OCI-LY3 (cell line): Measurements from ENCODE around the gene WHAMM.

ENCODE experiments used
- EZH2phosphoT487 ChIP-seq: fragments of 200-600 bp; shearing (Covaris generic); IDR thresholded peaks from 2 replicates; pipeline ENCODE4 v1.6.1; 2018; ENCODE audit warnings: antibody characterized with exemption, mixed run types, low read depth
- TF ChIP-seq, protein P1 (sequence below): fragments of 200-600, 300-600 bp; sonication (generic); IDR thresholded peaks from 2 replicates; pipeline ENCODE4 v1.5.1; 2014; ENCODE audit warnings: antibody characterized with exemption, low read length, low read depth

DNA sequence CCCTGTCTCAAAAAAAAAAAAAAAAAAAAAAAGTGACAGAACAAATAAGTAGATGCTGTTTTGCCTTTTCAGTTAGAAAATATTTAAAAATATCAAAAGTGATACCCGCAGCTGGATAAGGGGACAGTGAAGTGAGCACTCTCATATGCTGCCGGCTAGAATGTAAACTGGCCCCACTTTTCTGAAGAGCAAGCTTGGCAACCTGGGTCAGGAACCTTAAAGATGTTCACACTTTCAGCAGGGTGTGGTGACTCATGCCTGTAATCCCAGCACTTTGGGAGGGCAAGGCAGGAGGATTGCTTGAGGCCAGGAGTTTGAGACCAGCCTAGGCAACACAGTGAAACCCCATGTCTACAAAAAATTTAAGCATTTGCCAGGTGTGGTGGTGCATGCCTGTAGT lies 20.9 kb upstream of the WHAMM start:
- TF ChIP-seq, protein P1, sequence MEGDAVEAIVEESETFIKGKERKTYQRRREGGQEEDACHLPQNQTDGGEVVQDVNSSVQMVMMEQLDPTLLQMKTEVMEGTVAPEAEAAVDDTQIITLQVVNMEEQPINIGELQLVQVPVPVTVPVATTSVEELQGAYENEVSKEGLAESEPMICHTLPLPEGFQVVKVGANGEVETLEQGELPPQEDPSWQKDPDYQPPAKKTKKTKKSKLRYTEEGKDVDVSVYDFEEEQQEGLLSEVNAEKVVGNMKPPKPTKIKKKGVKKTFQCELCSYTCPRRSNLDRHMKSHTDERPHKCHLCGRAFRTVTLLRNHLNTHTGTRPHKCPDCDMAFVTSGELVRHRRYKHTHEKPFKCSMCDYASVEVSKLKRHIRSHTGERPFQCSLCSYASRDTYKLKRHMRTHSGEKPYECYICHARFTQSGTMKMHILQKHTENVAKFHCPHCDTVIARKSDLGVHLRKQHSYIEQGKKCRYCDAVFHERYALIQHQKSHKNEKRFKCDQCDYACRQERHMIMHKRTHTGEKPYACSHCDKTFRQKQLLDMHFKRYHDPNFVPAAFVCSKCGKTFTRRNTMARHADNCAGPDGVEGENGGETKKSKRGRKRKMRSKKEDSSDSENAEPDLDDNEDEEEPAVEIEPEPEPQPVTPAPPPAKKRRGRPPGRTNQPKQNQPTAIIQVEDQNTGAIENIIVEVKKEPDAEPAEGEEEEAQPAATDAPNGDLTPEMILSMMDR: no peak
- no peak for TF ChIP-seq EZH2phosphoT487
